OCI-LY1 (cell line): ENCODE results near the gene RGS7.

ENCODE experiments used
- H2AFZ ChIP-seq: fragments of 200-600 bp; sonication (generic), shearing (Covaris generic); 2 replicates; pipeline ENCODE4 v1.6.0; 2014; ENCODE audit warnings: antibody characterized with exemption, mild to moderate bottlenecking, low read length
- H3F3A ChIP-seq: fragments of 200-600 bp; sonication (generic), shearing (Covaris generic); 2 replicates; pipeline ENCODE4 v1.6.0; 2014; ENCODE audit warnings: mild to moderate bottlenecking, antibody characterized with exemption, low read length, moderate library complexity; ENCODE audit not compliant: insufficient read depth
- H3K27ac ChIP-seq: fragments of 200-600 bp; sonication (generic); 2 replicates; pipeline ENCODE4 v1.5.1; 2014; ENCODE audit warnings: low read length, mixed run types, mild to moderate bottlenecking, low read depth; ENCODE audit not compliant: poor library complexity, severe bottlenecking
- H3K27me3 ChIP-seq: fragments of 200-600 bp; sonication (generic); 2 replicates; pipeline ENCODE4 v1.6.0; 2014; ENCODE audit warnings: antibody characterized with exemption, mild to moderate bottlenecking, low read length, moderate library complexity; ENCODE audit not compliant: insufficient read depth
- H3K36me3 ChIP-seq: fragments of 200-600 bp; sonication (generic); 2 replicates; pipeline ENCODE4 v1.6.1; 2014; ENCODE audit warnings: mild to moderate bottlenecking, antibody characterized with exemption, low read length, moderate library complexity, mixed read lengths; ENCODE audit not compliant: insufficient read depth
- H3K4me1 ChIP-seq: fragments of 200-600 bp; sonication (generic); 2 replicates; pipeline ENCODE4 v1.5.1; 2014; ENCODE audit warnings: mild to moderate bottlenecking, low read length, moderate library complexity; ENCODE audit not compliant: insufficient read depth, severe bottlenecking
- H3K4me2 ChIP-seq: fragments of 200-600 bp; sonication (generic), shearing (Covaris generic); 2 replicates; pipeline ENCODE4 v1.6.1; 2014; ENCODE audit warnings: low read length
- H3K4me3 ChIP-seq: fragments of 200-600 bp; sonication (generic); 2 replicates; pipeline ENCODE4 v1.5.1; 2014; ENCODE audit warnings: low read length, low read depth, mild to moderate bottlenecking, mixed read lengths; ENCODE audit not compliant: poor library complexity, severe bottlenecking
- H3K79me2 ChIP-seq: fragments of 200-600 bp; shearing (Covaris generic); 2 replicates; pipeline ENCODE4 v1.6.1; 2016; ENCODE audit warnings: mixed run types, low read length, mixed read lengths; ENCODE audit not compliant: insufficient read depth
- H3K9ac ChIP-seq: fragments of 200-600 bp; sonication (generic), shearing (Covaris generic); 2 replicates; pipeline ENCODE4 v1.6.1; 2014; ENCODE audit warnings: mild to moderate bottlenecking, low read length, mixed read lengths
- H3K9me2 ChIP-seq: fragments of 200-600 bp; sonication (generic), shearing (Covaris generic); 2 replicates; pipeline ENCODE4 v1.6.1; 2014; ENCODE audit warnings: low read depth, mild to moderate bottlenecking, low read length, mixed read lengths
- H3K9me3 ChIP-seq: fragments of 200-600 bp; shearing (Covaris generic); 2 replicates; pipeline ENCODE4 v1.6.1; 2014; ENCODE audit warnings: low read length, mixed read lengths
- H4K20me1 ChIP-seq: fragments of 200-600 bp; sonication (generic), shearing (Covaris generic); 2 replicates; pipeline ENCODE4 v1.6.0; 2016; ENCODE audit warnings: mild to moderate bottlenecking, low read length; ENCODE audit not compliant: insufficient read depth
- EZH2 ChIP-seq: fragments of 200-600 bp; sonication (generic), shearing (Covaris generic); IDR thresholded peaks from 2 replicates; pipeline ENCODE4 v1.8.0; 2017; ENCODE audit warnings: borderline replicate concordance, mixed run types, mild to moderate bottlenecking, antibody characterized with exemption, low read length, moderate library complexity, mixed read lengths
- TF ChIP-seq, protein P1 (sequence below): fragments of 200-600 bp; sonication (generic), shearing (Covaris generic); IDR thresholded peaks from 2 replicates; pipeline ENCODE4 v1.5.1; 2017; ENCODE audit warnings: mild to moderate bottlenecking, antibody characterized with exemption, low read length, moderate library complexity, mixed read lengths

RGS7 gene

DNA sequence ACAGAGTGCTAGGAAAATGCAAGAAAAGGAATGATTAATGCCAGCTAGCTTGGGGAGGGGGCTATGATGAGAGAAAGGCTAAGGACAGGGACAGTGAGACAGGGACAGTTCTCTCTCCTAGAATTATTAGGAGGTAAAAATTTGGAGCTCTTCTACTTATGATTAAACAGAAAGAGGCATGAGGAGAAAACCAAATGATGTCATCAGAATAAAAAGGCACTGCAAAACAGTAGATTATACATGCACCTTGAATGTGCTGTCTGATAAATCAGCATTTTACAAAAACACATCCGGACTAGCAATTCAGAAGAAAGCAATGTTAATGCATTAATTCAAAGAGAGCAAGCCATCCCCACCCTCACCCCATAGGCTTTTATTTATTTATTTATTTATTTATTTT lies 277.5 kb downstream of the RGS7 start:
- Histone ChIP-seq H3F3A (no peaks in the 10 kb centered on the region), H3K4me3 (no peak overlapping the region), H3K79me2 (no peaks in the 10 kb centered on the region), H3K36me3 (no peaks in the 10 kb centered on the region), H2AFZ (no peak overlapping the region), H3K9me3 (no peaks in the 10 kb centered on the region), H3K4me2 (no peak overlapping the region), H3K9ac (no peak overlapping the region), H3K27ac (no peak overlapping the region), H3K27me3 (no peaks in the 10 kb centered on the region; the same call in 1 of the 2 replicates), H3K9me2 (no peaks in the 10 kb centered on the region), H3K4me1 (no peaks in the 10 kb centered on the region), H4K20me1 (no peaks in the 10 kb centered on the region)
- TF ChIP-seq, protein P1, sequence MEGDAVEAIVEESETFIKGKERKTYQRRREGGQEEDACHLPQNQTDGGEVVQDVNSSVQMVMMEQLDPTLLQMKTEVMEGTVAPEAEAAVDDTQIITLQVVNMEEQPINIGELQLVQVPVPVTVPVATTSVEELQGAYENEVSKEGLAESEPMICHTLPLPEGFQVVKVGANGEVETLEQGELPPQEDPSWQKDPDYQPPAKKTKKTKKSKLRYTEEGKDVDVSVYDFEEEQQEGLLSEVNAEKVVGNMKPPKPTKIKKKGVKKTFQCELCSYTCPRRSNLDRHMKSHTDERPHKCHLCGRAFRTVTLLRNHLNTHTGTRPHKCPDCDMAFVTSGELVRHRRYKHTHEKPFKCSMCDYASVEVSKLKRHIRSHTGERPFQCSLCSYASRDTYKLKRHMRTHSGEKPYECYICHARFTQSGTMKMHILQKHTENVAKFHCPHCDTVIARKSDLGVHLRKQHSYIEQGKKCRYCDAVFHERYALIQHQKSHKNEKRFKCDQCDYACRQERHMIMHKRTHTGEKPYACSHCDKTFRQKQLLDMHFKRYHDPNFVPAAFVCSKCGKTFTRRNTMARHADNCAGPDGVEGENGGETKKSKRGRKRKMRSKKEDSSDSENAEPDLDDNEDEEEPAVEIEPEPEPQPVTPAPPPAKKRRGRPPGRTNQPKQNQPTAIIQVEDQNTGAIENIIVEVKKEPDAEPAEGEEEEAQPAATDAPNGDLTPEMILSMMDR, result no peak
- TF ChIP-seq EZH2, result no peak

DNA sequence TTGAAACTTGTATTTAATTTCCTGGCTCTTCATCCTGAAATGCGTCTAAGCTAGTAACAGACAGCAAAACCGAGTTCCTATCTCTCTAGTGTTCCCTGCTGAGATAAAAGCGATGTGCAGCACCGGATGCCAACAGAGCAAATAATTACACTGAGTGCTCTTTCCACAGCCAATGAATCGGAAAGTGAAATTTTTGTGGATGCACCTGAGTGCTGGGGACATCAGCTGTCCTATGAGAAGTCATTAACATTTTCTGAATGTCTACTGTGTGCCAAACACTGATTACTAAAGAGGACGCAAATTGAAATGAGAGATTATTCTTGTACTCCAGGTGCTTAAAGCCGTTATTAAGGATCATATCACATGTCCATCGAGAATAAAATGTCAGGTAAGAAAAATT lies 278.0 kb downstream of the RGS7 start:
- no peak overlapping the region for H3K27ac ChIP-seq
- no peak for TF ChIP-seq EZH2
- TF ChIP-seq, protein P1, result no peak

DNA sequence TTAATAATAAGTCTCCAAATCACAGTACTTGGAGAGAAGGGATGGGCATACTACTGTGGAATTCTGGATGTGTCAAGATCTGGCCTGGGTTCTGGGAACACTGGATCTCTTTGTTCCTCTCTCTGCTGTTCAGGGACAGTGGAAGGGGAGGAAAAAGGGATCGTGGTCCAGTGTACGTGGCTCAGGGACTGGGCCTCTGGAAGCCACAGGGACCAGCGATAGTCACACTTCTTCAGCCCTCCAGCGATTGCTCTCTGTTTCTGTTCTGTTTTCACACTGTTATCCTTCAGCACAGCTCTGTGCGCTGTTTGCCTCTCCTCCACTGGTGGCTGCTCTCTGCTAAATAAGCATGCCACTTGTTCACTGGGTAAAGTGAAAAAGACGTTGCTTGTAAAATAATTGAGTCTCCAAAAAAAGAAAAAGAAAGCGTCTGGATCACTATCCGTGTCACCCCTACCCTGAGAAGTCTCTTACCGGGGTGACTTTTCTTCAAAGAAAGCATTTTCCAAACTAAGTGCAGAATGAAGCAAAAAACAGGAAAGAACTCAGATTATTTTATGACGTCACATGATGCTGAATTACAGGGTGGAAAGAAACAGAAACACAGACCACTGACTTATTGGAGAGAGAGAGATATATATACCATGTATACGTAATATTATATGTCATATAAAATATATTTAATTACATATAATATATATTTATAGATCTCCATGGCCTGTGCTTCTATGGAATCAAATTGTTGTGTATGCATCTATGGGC lies 279.4 kb downstream of the RGS7 start:
- Histone ChIP-seq H3K4me3 (no peak overlapping the region), H3K4me1 (no peaks in the 10 kb centered on the region), H3F3A (no peaks in the 10 kb centered on the region), H3K9ac (no peak overlapping the region), H3K36me3 (no peaks in the 10 kb centered on the region), H3K27ac (no peak overlapping the region), H4K20me1 (no peaks in the 10 kb centered on the region), H3K27me3 (no peaks in the 10 kb centered on the region; the same call in 1 of the 2 replicates), H3K4me2 (no peak overlapping the region), H3K9me3 (no peaks in the 10 kb centered on the region), H3K9me2 (no peaks in the 10 kb centered on the region), H2AFZ (no peak overlapping the region), H3K79me2 (no peaks in the 10 kb centered on the region)
- TF ChIP-seq, protein P1, result no peak
- TF ChIP-seq EZH2, result no peak

More for the DNA sequence above, 278.0 kb downstream of the RGS7 start:
- Histone ChIP-seq H3K27me3 (no peaks in the 10 kb centered on the region; the same call in 1 of the 2 replicates), H3F3A (no peaks in the 10 kb centered on the region), H3K36me3 (no peaks in the 10 kb centered on the region), H3K4me1 (no peaks in the 10 kb centered on the region), H3K9ac (no peak overlapping the region), H3K4me3 (no peak overlapping the region), H4K20me1 (no peaks in the 10 kb centered on the region), H3K9me3 (no peaks in the 10 kb centered on the region), H3K79me2 (no peaks in the 10 kb centered on the region), H3K4me2 (no peak overlapping the region), H3K9me2 (no peaks in the 10 kb centered on the region), H2AFZ (no peak overlapping the region)
